GM12873 (cell line): Measurements from ENCODE around the gene SERGEF.

ENCODE experiments used
- CTCF ChIP-seq: IDR thresholded peaks from 2 replicates; pipeline ENCODE4 v1.5.1; 2012; ENCODE audit warnings: low read depth, mild to moderate bottlenecking, moderate library complexity, low read length, control low read depth; ENCODE audit not compliant: insufficient read depth; ENCODE audit errors: missing control alignments

SERGEF gene

DNA sequence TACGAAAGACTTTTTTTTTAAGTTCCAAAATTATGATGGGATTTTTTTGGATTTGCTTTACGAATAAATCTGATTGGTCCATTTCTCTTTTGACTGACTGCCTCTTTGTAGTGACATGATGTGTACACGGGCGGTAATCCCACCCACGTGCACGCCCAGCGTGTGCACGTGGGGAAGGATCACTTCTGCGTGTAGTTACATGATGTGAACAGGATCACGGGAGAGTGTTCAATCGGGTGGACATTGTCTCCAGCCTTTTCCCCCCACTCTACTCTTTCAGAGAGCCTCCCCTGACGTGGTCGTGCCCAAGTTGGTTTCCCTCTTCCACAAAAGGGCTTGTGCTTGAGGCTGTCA is 235.1 kb downstream of the SERGEF start:
- TF ChIP-seq CTCF, result no peak

DNA sequence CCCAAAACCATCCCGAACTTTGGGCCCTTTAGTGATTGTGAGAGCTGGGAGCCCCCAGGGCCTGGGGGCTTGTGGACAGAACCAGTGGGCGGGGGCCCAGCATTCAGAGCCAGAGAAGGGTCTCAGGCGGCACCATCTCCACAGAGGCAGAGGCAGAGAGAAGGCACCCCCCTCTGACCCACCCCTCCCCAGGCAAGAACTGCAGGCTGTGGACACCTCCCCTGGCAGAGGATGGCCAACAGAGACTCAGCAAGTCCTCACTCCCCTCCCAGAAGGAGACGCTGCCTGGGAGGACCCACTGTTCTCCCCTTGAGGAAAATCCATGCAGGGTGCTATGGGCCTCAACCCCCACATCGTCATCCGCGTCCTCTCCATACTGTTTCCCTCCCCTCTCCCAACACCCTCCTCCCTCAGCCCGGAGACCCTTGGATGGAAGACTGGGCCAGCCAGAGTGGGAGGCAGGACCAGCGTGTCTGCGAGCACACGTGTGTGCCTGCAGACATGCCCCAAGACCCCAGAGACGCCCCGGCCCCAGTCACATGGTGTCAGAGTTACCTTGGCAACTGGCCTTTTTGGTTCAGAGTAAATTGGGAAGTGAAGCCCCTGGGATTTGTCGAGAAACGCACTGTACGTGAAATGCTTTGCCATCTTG is 235.6 kb downstream of the SERGEF start:
- TF ChIP-seq CTCF, result no peak

- no peak for TF ChIP-seq CTCF
These were observed 236.5 kb downstream of the SERGEF start for GRCh38 chr11:17776212-17776875.

DNA sequence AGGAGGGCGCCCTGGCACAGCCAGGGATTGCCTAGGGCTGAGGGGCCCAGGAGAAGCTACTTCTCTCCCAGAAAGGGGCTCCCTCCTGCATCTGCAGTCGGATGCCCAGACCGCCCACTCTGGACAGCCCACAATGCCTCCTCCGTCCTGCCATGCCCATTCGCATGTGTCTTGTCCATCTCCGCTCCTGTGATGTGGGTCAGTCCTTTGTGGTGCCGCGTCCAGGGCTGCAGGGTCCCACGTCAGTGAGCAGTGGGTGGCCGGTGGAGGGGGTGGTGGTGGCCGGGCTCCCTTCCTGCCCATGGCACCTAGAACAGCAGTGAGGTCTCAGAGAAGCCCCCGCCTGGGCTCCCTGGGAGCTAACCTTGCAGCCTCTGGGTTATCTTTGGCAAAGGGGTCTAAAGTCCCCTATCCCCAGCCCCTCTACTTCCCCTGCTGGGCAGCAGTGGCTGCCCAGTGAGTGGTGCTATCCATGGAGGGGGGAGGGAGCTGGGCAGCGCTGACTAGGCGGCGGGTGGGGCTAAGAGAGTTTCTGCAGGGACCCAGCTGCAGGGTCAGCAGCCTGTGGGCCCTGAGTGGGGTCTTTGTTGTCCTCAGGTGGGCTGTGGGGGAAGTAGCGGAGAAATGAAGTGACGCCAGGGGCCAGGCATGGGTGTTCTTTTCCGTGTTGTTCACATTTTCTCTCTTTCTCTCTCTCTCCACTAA is 237.2 kb downstream of the SERGEF start:
- TF ChIP-seq CTCF, result no peak

DNA sequence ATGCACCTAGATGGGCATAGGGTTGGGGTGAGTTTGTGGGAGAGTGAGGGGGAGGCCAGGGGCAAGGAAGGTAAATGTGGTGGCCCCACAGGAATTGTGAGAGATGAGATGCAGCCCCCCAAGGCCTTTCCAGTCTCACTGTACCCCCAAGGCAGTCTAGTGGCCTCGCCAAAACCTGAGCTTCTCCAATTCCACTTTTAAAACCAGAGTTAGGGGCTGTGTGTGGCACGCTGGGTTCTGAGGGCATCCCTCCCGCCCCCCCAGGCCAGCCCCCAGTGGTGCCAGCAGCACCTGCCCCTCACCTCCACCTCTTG is 237.9 kb downstream of the SERGEF start:
- TF ChIP-seq CTCF, result no peak

- no peak for TF ChIP-seq CTCF
These were observed 238.4 kb downstream of the SERGEF start for GRCh38 chr11:17774232-17775034.

DNA sequence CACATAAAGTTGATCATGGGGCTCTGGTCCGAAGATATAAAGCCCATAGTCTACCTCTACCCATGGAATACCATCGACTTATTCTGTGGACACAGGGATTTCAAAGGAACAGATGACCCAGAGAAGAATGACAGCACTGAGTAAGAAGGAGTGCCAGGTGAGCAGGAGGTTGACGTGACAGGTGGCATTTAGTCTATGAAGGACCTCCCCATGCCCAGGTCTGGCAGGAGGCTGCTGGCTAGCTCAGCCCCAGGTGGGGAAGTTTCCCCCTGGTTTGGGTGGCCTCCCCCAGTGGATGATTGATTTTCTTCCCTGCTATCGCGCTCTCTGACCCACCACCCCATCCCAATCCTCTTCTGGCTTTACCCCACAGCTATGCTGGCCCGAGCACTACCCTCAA is 239.2 kb downstream of the SERGEF start:
- no peak for TF ChIP-seq CTCF
